ENCODE measurements around the gene DENND1A.

DNA sequence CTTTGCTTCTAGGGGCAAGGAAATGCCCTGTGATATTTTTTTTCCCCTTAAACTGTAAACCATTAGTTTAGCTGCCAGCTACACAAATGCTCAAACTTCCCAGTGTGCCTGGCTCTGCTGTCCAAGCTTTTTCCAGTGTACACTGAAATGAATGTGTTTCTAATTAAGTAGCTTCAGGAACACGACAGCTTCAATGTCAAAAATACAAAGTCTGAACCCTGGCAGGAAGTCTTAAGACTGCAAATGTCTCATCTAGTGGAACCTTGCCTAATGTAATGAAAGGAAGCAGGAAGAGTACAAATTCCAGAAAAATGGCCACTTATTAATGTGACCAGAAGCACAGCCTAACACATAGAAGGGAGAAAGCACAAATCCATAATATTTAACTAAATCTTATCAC is 318.7 kb downstream of the DENND1A start:
- TF ChIP-seq, protein P1, sequence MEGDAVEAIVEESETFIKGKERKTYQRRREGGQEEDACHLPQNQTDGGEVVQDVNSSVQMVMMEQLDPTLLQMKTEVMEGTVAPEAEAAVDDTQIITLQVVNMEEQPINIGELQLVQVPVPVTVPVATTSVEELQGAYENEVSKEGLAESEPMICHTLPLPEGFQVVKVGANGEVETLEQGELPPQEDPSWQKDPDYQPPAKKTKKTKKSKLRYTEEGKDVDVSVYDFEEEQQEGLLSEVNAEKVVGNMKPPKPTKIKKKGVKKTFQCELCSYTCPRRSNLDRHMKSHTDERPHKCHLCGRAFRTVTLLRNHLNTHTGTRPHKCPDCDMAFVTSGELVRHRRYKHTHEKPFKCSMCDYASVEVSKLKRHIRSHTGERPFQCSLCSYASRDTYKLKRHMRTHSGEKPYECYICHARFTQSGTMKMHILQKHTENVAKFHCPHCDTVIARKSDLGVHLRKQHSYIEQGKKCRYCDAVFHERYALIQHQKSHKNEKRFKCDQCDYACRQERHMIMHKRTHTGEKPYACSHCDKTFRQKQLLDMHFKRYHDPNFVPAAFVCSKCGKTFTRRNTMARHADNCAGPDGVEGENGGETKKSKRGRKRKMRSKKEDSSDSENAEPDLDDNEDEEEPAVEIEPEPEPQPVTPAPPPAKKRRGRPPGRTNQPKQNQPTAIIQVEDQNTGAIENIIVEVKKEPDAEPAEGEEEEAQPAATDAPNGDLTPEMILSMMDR (IDR thresholded peaks at IDR 0.05; ENCODE audit: insufficient read depth, low read depth, low read length), result no peak
- TF ChIP-seq EZH2 (IDR thresholded peaks at IDR 0.05; ENCODE audit: insufficient read depth, low read length), result no peak

Data from astrocyte (in vitro differentiated cells and primary cell).